ENCODE data around the gene CETN2. TPM values are rescaled to one million over a fixed set of nuclear protein-coding genes. Genes with fewer than 3 reads are reported as not detected.

Gene CETN2
- total RNA-seq, 1 experiment from 2014 or later, result 23.8 TPM

DNA sequence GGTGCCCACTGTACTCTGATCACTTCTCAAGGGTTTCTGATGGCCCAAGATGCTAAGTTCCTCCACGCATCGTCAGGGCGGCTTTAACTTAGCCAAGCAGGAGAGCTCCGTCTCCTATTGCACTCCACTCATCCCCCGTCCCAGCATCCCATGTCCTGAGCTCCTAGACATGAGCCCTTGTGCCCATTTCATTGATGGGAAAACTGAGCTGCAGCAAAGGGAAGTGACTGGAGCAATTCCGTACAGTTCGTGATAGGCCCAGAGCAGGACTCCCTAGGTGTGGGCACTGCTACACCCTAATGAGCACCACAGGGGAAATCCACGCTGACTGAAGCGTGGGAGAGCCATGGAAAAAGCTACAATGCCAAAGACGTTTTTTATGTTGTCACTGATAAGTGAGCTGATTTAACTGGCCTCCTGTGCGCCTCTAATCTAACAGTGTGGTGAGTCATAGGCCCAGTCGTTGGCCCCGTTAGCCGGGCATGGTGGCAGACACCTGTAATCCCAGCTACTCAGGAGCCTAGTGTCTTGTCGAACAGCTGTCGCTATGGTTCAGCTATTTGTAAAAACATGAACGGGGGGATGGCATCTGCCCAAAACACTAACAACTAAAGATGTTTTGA is 15.2 kb upstream of the CETN2 start:
- DNase-seq, result no peak
- ChIA-PET POLR2A (no interaction called here), CTCF (no interaction called here)
- no peaks in the 10 kb centered on the region for H3K9me3 Mint-ChIP-seq (ENCODE audit: unreplicated experiment)
- H3K4me1 Mint-ChIP-seq (ENCODE audit: low read depth, unreplicated experiment), result no peaks in the 10 kb centered on the region
- H3K27me3 Mint-ChIP-seq (ENCODE audit: insufficient read depth, unreplicated experiment), result no peaks in the 10 kb centered on the region
- Histone ChIP-seq H3K27me3 (replicated peaks; ENCODE audit: control insufficient read depth, insufficient read depth, low read length) (no peaks in the 10 kb centered on the region), H3K4me3 (ENCODE audit: low read depth, low read length) (no peak overlapping the region), H3K36me3 (ENCODE audit: control insufficient read depth, insufficient read depth, low read length) (no peaks in the 10 kb centered on the region; the same call in 1 of the 2 replicates), H3K4me1 (no peaks in the 10 kb centered on the region), H3K9me3 (no peaks in the 10 kb centered on the region)
- no peak overlapping the region for H3K4me3 Mint-ChIP-seq (ENCODE audit: unreplicated experiment)
- no peak for TF ChIP-seq CTCF (IDR thresholded peaks at IDR 0.05; ENCODE audit: insufficient read depth in 1 of 2, low read depth in 1 of 2, low read length in 1 of 2, severe bottlenecking in 1 of 2, unreplicated experiment in 1 of 2)
- no peak overlapping the region for H3K27ac Mint-ChIP-seq (ENCODE audit: unreplicated experiment)
- no TSS peak for BruUV-seq (replicated peaks)
- H3K36me3 Mint-ChIP-seq (ENCODE audit: insufficient read depth, unreplicated experiment), result peaks cover 3% of the 10 kb centered on the region
- intact Hi-C loops (cut with micrococcal nuclease; ENCODE audit: unreplicated experiment), result no loop called here

DNA sequence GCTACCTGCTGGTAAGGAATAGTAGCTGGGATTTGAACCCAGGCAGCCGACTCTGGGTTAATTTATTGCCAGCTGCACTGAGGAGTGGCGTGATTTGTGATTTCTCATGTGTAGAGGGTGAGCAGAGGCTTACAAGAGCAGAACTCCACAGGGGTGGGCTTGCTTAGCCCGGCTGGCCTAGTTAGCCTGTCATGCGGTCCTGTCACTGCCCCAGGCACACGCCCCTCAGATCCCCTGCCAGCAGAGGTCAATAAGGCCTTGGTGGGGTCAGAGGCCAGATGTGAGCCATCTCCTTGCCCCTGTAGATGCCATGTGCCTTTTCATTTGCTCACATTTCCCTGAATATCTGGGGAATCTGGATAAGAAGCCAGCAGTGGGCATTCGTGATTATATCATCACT is 13.7 kb upstream of the CETN2 start:
- Mint-ChIP-seq H3K27me3 (ENCODE audit: insufficient read depth, unreplicated experiment) (no peaks in the 10 kb centered on the region), H3K27ac (ENCODE audit: unreplicated experiment) (no peak overlapping the region), H3K4me1 (ENCODE audit: low read depth, unreplicated experiment) (no peaks in the 10 kb centered on the region), H3K9me3 (ENCODE audit: unreplicated experiment) (no peaks in the 10 kb centered on the region), H3K36me3 (ENCODE audit: insufficient read depth, unreplicated experiment) (no peaks in the 10 kb centered on the region), H3K4me3 (ENCODE audit: unreplicated experiment) (no peak overlapping the region)
- ChIA-PET CTCF (no interaction called here), POLR2A (no interaction called here)
- Histone ChIP-seq H3K9me3 (no peaks in the 10 kb centered on the region), H3K4me1 (no peaks in the 10 kb centered on the region), H3K36me3 (ENCODE audit: control insufficient read depth, insufficient read depth, low read length) (no peaks in the 10 kb centered on the region; the same call in 1 of the 2 replicates), H3K4me3 (ENCODE audit: low read depth, low read length) (no peak overlapping the region), H3K27me3 (replicated peaks; ENCODE audit: control insufficient read depth, insufficient read depth, low read length) (no peaks in the 10 kb centered on the region)
- TF ChIP-seq CTCF (IDR thresholded peaks at IDR 0.05; ENCODE audit: insufficient read depth in 1 of 2, low read depth in 1 of 2, low read length in 1 of 2, severe bottlenecking in 1 of 2, unreplicated experiment in 1 of 2), result no peak
- no TSS peak for BruUV-seq (replicated peaks)
- intact Hi-C loops (cut with micrococcal nuclease; ENCODE audit: unreplicated experiment), result no loop called here
- DNase-seq, result no peak

- Histone ChIP-seq H3K36me3 (ENCODE audit: control insufficient read depth, insufficient read depth, low read length) (no peaks in the 10 kb centered on the region; the same call in 1 of the 2 replicates), H3K27me3 (replicated peaks; ENCODE audit: control insufficient read depth, insufficient read depth, low read length) (no peaks in the 10 kb centered on the region), H3K4me3 (ENCODE audit: low read depth, low read length) (no peak overlapping the region), H3K4me1 (no peaks in the 10 kb centered on the region), H3K9me3 (no peaks in the 10 kb centered on the region)
- DNase-seq, result no peak
- TF ChIP-seq CTCF (IDR thresholded peaks at IDR 0.05; ENCODE audit: insufficient read depth in 1 of 2, low read depth in 1 of 2, low read length in 1 of 2, severe bottlenecking in 1 of 2, unreplicated experiment in 1 of 2), result no peak
- intact Hi-C loops (cut with micrococcal nuclease; ENCODE audit: unreplicated experiment), result no loop called here
- Mint-ChIP-seq H3K36me3 (ENCODE audit: insufficient read depth, unreplicated experiment) (no peaks in the 10 kb centered on the region), H3K4me3 (ENCODE audit: unreplicated experiment) (no peak overlapping the region), H3K4me1 (ENCODE audit: low read depth, unreplicated experiment) (no peaks in the 10 kb centered on the region), H3K9me3 (ENCODE audit: unreplicated experiment) (no peaks in the 10 kb centered on the region), H3K27ac (ENCODE audit: unreplicated experiment) (no peak overlapping the region), H3K27me3 (ENCODE audit: insufficient read depth, unreplicated experiment) (no peaks in the 10 kb centered on the region)
- ChIA-PET CTCF (no interaction called here), POLR2A (no interaction called here)
- no TSS peak for BruUV-seq (replicated peaks)
Observed at GRCh38 chrX:152843852-152844251, 13.3 kb upstream of the CETN2 start.
